WERI-Rb-1 (cell line): ENCODE measurements around the gene FNDC11.

Experiments used
- DNase-seq: peaks from one replicate; pipeline ENCODE4 v3.0.0-alpha.2; 2020
- H3K27ac ChIP-seq: fragments of 250-450 bp; sonication (Bioruptor Pico); 2 replicates; pipeline ENCODE4 v1.5.1; 2020; ENCODE audit warnings: mild to moderate bottlenecking, moderate library complexity
- H3K27me3 ChIP-seq: fragments of 250-450 bp; sonication (Bioruptor Pico); 2 replicates; pipeline ENCODE4 v1.5.1; 2021; ENCODE audit warnings: mild to moderate bottlenecking, low read depth, moderate library complexity; ENCODE audit not compliant: insufficient read depth, severe bottlenecking
- H3K36me3 ChIP-seq: fragments of 250-450 bp; sonication (Bioruptor Pico); 2 replicates; pipeline ENCODE4 v1.5.1; 2020; ENCODE audit warnings: mild to moderate bottlenecking, moderate library complexity
- H3K4me3 ChIP-seq: 2 replicates; pipeline ENCODE4 v1.5.1; 2011; ENCODE audit warnings: low read depth, mild to moderate bottlenecking, control low read depth, low read length
- H3K9me3 ChIP-seq: fragments of 250-450 bp; sonication (Bioruptor Pico); 2 replicates; pipeline ENCODE4 v1.5.1; 2021; ENCODE audit warnings: mild to moderate bottlenecking, moderate library complexity; ENCODE audit not compliant: severe bottlenecking
- TF ChIP-seq, protein P1 (sequence below): IDR thresholded peaks from 2 replicates; pipeline ENCODE4 v1.5.1; 2011; ENCODE audit warnings: low read depth, mild to moderate bottlenecking, control low read depth, inconsistent platforms, low read length

The FNDC11 gene

DNA sequence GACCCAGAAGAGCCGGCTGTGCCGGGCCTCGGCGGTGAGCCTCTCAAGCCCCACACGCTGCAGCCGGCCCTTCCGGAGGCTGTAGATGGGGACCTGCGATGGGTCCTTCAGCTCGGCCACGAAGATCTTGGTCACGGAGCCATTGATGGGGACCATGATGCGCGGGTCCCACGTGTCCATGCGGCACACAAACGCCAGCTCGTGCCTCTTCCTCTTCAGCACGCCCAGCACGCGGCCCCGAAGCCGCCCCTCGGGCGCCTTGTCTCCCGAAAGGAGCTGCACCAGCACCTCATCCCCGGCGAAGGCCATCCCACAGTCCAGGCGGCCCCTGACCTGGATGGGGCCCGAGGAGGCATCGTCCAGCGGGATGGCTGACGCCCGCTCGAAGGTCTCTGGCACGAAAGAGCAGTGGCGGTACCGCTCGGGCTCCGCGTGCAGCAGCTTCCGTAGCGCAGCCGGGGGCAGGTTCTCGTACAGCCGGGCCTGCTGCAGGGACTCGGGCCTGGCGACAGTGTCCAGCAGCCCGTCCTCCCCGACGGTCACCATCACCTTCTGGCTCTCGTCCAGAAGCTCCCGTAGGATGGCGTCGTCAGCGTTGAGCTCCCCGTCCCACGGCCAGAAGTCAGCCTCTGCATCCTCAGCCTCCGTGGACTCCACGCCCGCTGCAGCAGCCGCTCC, 11.2 kb downstream of the FNDC11 start:
- Histone ChIP-seq H3K27ac (no peak overlapping the region), H3K36me3 (no peaks in the 10 kb centered on the region; the same call in none of the 2 replicates), H3K9me3 (no peaks in the 10 kb centered on the region), H3K4me3 (no peak overlapping the region), H3K27me3 (no peaks in the 10 kb centered on the region)
- TF ChIP-seq, protein P1, sequence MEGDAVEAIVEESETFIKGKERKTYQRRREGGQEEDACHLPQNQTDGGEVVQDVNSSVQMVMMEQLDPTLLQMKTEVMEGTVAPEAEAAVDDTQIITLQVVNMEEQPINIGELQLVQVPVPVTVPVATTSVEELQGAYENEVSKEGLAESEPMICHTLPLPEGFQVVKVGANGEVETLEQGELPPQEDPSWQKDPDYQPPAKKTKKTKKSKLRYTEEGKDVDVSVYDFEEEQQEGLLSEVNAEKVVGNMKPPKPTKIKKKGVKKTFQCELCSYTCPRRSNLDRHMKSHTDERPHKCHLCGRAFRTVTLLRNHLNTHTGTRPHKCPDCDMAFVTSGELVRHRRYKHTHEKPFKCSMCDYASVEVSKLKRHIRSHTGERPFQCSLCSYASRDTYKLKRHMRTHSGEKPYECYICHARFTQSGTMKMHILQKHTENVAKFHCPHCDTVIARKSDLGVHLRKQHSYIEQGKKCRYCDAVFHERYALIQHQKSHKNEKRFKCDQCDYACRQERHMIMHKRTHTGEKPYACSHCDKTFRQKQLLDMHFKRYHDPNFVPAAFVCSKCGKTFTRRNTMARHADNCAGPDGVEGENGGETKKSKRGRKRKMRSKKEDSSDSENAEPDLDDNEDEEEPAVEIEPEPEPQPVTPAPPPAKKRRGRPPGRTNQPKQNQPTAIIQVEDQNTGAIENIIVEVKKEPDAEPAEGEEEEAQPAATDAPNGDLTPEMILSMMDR = no peak
- no peak for DNase-seq

DNA sequence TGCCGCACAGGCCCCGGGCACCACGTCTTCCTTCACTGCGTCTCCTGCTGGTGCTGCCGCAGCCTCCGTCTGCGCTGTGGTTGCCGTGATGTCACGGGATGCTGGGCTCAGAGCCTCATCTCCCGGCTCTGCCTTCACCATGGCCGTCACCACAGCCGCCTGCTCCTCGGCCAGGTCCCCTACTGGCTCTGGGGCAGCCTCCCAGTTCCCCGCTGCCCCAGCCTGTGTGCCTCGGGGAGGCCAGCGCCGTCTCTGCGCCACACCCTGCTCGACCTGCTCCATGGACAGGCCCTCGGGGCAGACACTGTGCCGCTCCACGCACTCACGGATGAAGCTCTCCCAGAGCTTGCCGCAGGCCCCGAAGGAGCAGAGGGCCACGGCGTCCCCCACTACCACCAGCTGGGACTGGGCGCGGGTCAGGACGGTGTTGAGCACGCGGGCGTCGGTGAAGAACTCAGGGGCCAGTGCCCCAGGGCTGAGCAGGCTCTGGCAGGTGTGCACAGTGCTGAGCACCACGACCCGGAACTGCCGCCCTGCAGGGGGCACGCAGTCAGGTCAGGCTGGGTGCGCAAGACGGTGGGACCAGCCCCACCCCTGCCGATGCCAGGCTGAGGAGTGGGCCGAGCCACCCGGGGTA, 11.9 kb downstream of the FNDC11 start:
- TF ChIP-seq, protein P1 = no peak
- no peak overlapping the region for H3K4me3 ChIP-seq
- no peak overlapping the region for H3K27ac ChIP-seq
- no peaks in the 10 kb centered on the region for H3K27me3 ChIP-seq
- H3K9me3 ChIP-seq = no peaks in the 10 kb centered on the region
- no peak for DNase-seq
- H3K36me3 ChIP-seq = no peaks in the 10 kb centered on the region; the same call in none of the 2 replicates

DNA sequence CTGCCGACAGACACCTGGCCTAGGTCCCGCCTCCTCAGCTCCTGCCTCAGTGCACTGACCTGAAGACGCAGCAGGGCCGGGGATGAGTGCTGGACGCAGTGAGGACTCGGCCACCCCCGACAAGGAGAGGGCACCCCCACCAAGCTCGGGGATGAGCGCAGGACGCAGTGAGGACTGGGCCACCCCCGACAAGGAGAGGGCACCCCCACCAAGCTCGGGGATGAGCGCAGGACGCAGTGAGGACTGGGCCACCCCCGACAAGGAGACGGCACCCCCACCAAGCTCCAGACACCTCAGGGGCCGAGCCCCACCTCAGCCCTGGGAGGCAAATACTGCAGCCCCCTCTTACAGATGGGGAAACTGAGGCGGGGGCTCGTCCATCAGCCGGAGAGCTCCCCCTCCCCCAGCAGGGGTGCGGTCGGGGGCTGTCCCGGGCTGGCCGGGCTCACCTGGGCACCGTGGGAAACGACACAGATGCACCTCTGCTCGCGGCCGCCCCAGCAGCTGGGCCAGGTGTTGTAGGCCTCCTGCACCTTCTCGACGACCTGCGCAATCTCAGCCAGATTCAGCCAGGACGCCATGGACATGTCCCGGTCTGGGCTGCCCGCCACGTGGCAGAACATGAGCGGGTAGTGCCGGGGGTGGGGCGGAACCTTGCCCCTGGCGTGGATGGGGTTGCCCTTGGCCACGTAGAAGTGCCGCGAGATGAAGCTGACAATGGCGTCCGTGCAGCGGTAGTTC, 12.6 kb downstream of the FNDC11 start:
- DNase-seq = no peak
- TF ChIP-seq, protein P1 = no peak
- no peak overlapping the region for H3K27ac ChIP-seq

DNA sequence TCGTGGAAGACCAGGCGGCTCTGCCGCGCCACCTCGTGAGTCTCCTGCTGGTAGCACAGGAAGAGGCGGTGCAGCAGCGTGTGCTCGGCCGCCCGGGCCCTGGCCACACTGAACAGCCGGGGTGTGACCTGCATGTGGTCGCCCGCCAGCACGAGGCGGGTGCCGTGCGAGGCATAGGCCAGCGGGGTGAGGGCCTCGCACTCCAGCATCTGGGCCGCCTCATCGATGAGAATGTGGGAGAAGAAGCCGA, 13.1 kb downstream of the FNDC11 start:
- Histone ChIP-seq H3K27me3 (no peaks in the 10 kb centered on the region), H3K4me3 (no peak overlapping the region), H3K27ac (no peak overlapping the region), H3K9me3 (no peaks in the 10 kb centered on the region), H3K36me3 (no peaks in the 10 kb centered on the region; the same call in none of the 2 replicates)
- no peak for DNase-seq
- TF ChIP-seq, protein P1 = no peak

More for the DNA sequence above, 12.6 kb downstream of the FNDC11 start:
- H3K4me3 ChIP-seq = no peak overlapping the region
- no peaks in the 10 kb centered on the region for H3K27me3 ChIP-seq
- no peaks in the 10 kb centered on the region for H3K9me3 ChIP-seq
- no peaks in the 10 kb centered on the region; the same call in none of the 2 replicates for H3K36me3 ChIP-seq

DNA sequence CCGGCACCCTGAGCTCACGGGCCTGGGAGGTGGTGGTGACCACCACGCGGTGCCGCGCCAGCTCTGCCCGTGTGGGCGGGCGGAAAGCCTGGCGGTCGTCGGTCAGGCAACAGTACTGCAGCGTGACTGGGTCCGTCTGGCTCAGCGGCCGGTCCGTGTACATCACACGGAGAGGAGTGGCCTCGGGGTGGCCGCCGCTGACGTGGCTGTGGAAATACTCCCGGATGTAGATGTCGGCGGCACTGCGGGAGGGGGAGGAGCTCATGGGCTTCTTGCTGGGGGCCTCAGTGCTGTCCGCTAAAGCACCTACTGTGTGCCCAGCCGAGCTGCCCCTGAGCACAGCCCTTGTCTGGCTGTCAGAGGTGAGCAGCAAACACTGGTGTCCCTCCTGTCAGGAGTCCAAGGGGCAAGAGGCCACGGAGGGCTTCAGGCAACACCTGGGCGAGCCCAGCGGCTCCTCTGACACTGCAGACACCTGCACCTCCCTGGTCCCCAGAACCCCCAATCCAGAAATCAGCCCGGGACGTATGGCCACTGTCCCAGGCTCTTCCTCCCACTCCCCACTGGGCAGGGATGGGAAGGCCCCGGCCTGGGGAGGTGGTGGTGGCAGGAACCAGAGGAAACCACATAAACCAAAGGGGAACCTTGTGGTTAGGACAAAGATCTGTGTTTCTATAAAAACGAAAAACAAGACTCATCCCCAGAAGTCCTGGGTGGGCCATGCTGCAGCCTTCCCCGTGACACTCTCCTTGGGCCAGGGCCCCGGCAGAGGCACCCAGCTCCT, 13.6 kb downstream of the FNDC11 start:
- Histone ChIP-seq H3K27me3 (no peaks in the 10 kb centered on the region), H3K4me3 (no peak overlapping the region), H3K36me3 (no peaks in the 10 kb centered on the region; the same call in none of the 2 replicates), H3K27ac (no peak overlapping the region), H3K9me3 (no peaks in the 10 kb centered on the region)
- no peak for DNase-seq
- TF ChIP-seq, protein P1 = no peak
